ENCODE data around the gene RTEL1. TPM values are rescaled to one million over a fixed set of nuclear protein-coding genes. Genes with fewer than 3 reads are reported as not detected.

RTEL1 gene
- total and polyA plus RNA-seq, 9 of the 15 experiments (the other 6 are each of a cell fraction or from before 2014, with no cell fraction given), result 0.36 to 61.0 (median 17.9) TPM

- TF ChIP-seq CHD7 (IDR thresholded peaks at IDR 0.05; ENCODE audit: low read depth, low read length) (no peak), HNRNPUL1 (IDR thresholded peaks at IDR 0.05; ENCODE audit: low read length) (0 out of 2 replicates have a peak, but pooled peaks have one; percentile 4), ZBTB33 (CRISPR knock-in tag; IDR thresholded peaks at IDR 0.05) (peak; percentile 40; the same call in 1 of the 2 replicates), POLR3A (IDR thresholded peaks at IDR 0.05; ENCODE audit: borderline replicate concordance, extremely low read depth, insufficient read depth, insufficient read length) (no peak), TCF15 (CRISPR knock-in tag; IDR thresholded peaks at IDR 0.05) (no peak), SUPT5H (IDR thresholded peaks at IDR 0.05) (peak; percentile 52; the same call in 1 of the 2 replicates), POLR2B (IDR thresholded peaks at IDR 0.05; ENCODE audit: low read depth, partially characterized antibody) (peak; percentile 24), PTBP1 (IDR thresholded peaks at IDR 0.05; ENCODE audit: low read depth, low read length) (0 out of 2 replicates have a peak, but pooled peaks have one; percentile 17), POLR2G (IDR thresholded peaks at IDR 0.05; ENCODE audit: low read depth, low read length) (peak; percentile 80), RBM22 (IDR thresholded peaks at IDR 0.05; ENCODE audit: low read depth, low read length, poor library complexity, severe bottlenecking) (peak; percentile 20), POLR2AphosphoS2 (IDR thresholded peaks at IDR 0.05; ENCODE audit: low read length) (peak; percentile 76), CCAR2 (IDR thresholded peaks at IDR 0.05; ENCODE audit: low read depth, low read length) (no peak)
Observed at GRCh38 chr20:63697868-63698545, 39.9 kb downstream of the RTEL1 start (continued).
